PC-9 (cell line): ENCODE measurements around the gene ZC3H12C.

ENCODE experiments used
- CTCF ChIP-seq: fragments of 200-600 bp; sonication (generic); conservative IDR thresholded peaks from 2 replicates; pipeline ENCODE4 v1.6.1; 2017; ENCODE audit warnings: mixed run types, antibody characterized with exemption, mild to moderate bottlenecking, moderate library complexity
- EZH2 ChIP-seq: fragments of 200-600 bp; sonication (generic); IDR thresholded peaks from 2 replicates; pipeline ENCODE4 v1.8.0; 2017; ENCODE audit warnings: antibody characterized with exemption, low read depth

- TF ChIP-seq CTCF = no peak
- TF ChIP-seq EZH2 = no peak
Measured at GRCh38 chr11:110061296-110061695, 31.9 kb upstream of the ZC3H12C start.
